GM18868 (cell line): ENCODE results near the gene F10.
"Not testable (repeated sequence)": the region's sequence is repeated elsewhere in the genome, so short reads cannot be mapped to it uniquely, and the experiment has no call there.

Experiments used
- ATAC-seq: cut with Tn5 transposase; IDR thresholded peaks from one replicate; pipeline ENCODE4 v1.9.1; 2021; ENCODE audit warnings: mild to moderate bottlenecking, moderate library complexity; ENCODE audit not compliant: unreplicated experiment

F10 gene

DNA sequence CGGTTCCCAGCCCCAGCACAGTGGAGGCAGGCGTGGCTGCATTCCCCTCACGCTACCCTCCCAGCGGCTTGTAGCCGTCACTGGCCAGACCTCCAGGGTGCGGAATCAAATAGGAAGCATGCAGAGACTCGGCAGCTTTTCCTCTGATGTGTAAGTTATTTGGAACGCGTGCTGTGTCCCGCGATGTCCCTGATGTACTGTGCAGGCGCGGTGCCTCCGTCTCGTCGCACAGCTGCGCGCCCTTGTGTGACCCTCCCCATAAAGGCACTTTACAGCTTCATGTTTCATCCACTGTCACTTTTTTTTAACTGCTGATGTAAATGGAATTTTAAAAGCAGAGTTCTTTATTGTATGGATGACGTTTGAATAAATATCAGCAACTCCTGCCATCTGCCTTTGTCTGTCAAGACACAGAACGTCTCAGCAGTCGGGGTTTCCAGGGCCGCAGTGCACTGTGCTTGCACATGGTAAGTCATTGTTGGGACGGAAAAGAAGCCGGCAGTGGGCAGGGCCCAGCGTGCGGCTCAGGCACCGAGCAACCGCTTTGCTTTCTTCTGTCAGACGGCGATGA, 24.4 kb upstream of the F10 start:
- ATAC-seq: no peak

DNA sequence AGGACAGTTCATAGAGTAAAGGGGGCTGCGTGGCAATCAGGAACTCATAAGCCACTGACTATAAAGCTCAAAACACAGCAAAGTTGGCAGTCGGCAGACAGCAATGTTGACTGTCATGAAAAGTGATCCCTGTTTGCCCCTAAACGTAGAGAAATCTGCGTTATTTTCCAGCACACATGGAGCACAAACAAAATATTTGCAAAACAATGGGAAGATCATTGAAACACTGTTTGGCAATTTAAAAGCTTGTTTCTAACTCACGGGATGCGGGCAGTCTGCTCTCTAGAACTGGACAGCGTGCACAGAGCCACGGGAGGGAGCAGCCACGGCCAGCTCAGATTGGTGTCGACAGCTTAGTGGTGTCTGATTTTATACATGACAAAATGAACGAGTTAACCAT, 23.5 kb upstream of the F10 start:
- no peak for ATAC-seq

DNA sequence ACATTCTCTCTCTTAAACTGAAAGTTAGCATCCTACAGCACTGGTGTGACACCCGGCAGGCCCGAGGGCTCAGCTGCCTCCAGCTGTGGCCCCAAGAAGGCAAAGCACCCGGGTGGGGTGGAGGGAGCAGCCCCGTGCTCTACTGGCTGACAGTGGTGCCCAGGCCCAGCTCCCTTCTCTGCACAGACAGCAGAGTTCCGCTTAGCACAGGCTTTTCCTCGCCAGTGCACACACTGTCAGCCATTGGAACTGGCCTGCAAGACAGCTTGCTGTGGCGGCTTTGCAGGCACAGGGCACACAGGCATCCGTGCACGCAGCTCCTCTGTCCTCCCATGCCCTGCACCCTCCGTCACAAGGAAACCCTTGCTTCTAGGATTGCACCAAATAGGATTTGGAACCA, 20.3 kb upstream of the F10 start:
- ATAC-seq: not testable (repeated sequence)

DNA sequence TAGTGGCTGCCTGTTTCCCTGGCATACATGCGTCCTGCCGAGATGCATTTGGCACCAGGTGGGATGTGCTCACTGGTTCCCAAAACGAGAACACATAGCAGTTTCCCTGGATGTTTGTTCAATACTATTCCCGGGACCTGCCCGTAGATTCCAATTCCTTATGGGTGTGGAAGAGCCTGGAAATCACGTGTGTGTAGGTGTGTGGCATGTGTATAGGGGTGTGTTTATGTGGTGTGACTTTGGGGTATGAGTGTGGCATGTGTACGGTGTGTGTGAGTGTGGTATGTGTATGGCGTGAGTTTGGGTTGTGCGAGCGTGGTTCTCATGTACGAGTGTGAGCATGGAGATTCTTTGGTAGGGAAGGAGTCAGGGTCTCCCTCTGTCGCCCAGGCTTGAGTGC, 19.9 kb upstream of the F10 start:
- ATAC-seq: no peak

DNA sequence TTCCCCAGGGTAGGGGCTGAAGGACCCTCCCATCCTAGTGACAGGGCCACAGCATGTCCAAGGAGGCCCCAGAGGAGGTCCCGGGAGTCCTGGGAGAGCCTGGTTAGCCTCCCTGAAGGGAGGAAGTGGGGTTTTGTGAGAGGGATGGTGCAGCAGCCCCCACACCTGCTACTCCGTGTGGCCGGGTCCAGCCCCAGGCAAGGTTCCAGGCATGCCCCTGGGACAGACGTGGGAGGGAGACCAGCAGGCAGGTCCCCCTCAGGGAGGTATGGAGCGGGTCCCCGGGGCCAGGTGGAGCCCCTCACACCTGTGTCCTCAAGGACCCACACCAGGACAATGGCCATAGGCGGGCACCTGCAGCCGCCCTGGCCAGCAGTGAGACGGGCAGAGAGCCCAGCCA, 19.0 kb upstream of the F10 start:
- ATAC-seq: no peak

DNA sequence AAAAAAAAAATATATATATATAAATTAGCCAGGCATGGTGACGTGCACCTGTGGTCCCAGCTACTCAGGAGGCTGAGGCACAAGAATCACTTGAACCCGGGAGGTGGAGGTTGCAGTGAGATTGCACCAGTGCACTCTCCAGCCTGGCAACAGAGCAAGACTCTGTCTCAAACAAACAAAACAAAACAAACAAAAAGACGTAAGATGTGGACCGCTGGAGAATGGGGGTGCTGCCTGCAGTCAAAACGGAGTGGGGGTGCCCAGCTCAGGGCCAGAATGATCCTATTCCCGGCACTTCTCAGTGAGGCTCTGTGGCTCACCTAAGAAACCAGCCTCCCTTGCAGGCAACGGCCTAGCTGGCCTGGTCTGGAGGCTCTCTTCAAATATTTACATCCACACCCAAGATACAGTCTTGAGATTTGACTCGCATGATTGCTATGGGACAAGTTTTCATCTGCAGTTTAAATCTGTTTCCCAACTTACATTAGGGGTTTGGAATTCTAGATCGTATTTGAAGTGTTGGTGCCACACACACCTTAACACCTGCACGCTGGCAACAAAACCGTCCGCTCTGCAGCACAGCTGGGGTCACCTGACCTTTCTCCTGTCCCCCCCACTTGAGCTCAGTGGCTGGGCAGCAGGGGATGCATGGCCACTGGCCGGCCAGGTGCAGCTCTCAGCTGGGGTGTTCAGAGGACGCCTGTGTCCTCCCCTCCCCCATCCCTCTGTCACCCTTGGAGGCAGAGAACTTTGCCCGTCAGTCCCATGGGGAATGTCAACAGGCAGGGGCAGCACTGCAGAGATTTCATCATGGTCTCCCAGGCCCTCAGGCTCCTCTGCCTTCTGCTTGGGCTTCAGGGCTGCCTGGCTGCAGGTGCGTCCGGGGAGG, 17.3 kb upstream of the F10 start, which contains the start of gene F7:
TSS of gene F7 (plus strand) at position 760 of the 889 bp plus-strand sequence. CDS start at position 811, 51 bp downstream.
- no peak for ATAC-seq

DNA sequence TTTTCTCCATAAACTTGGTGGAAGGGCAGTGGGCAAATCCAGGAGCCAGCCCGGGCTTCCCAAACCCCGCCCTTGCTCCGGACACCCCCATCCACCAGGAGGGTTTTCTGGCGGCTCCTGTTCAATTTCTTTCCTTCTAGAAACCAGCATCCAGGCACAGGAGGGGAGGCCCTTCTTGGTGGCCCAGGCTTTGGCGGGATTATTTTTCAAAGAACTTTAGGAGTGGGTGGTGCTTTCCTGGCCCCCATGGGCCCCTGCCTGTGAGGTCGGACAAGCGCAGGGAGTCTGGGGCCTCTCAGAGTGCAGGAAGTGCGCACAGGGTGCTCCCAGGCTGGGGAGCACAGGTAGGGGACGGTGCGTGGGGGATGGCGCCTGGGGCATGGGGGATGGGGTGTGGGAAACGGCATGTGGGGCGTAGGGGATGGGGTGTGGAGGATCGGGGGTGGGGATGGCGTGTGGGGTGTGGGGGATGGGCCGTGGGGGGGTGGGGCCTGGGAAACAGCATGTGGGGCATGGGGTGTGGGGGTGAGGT, 16.6 kb upstream of the F10 start:
- no peak for ATAC-seq

DNA sequence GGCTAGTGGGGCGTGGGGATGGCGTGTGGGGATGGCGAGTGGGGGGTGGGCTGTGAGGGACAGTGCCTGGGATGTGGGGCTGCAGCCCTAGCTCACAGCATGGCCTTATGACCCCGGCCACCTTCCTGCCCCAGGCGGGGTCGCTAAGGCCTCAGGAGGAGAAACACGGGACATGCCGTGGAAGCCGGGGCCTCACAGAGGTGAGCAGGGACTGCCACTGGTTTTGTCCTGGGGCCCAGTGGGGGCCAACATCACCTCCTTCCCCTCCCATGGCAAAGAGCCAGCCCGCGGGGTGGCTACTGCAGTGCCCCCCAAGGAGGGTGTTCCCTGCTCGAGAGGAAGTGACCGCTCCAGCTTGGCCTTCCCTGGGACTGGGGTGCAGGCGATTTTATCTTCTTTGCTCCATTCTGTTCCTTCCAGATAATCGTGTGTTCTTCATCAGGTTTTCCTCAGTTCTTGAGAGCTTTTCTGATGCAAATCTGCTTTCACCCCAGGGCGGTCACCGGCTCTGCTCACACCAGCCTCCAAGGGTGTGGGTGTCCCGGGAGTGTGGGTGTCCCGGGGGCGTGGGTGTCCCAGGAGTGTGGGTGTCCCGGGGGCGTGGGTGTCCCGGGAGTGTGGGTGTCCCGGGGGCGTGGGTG, 15.8 kb upstream of the F10 start:
- ATAC-seq: no peak

DNA sequence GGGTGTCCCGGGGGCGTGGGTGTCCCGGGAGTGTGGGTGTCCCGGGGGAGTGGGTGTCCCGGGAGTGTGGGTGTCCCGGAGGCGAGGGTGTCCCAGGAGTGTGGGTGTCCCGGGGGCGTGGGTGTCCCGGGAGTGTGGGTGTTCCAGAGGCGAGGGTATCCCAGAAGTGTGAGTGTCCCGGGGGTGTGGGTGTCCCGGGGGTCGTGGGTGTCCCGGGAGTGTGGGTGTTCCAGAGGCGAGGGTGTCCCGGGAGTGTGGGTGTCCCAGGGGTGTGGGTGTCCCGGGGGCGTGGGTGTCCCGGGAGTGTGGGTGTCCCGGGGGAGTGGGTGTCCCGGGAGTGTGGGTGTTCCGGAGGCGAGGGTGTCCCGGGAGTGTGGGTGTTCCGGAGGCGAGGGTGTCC, 14.1 kb upstream of the F10 start:
- not testable (repeated sequence) for ATAC-seq

DNA sequence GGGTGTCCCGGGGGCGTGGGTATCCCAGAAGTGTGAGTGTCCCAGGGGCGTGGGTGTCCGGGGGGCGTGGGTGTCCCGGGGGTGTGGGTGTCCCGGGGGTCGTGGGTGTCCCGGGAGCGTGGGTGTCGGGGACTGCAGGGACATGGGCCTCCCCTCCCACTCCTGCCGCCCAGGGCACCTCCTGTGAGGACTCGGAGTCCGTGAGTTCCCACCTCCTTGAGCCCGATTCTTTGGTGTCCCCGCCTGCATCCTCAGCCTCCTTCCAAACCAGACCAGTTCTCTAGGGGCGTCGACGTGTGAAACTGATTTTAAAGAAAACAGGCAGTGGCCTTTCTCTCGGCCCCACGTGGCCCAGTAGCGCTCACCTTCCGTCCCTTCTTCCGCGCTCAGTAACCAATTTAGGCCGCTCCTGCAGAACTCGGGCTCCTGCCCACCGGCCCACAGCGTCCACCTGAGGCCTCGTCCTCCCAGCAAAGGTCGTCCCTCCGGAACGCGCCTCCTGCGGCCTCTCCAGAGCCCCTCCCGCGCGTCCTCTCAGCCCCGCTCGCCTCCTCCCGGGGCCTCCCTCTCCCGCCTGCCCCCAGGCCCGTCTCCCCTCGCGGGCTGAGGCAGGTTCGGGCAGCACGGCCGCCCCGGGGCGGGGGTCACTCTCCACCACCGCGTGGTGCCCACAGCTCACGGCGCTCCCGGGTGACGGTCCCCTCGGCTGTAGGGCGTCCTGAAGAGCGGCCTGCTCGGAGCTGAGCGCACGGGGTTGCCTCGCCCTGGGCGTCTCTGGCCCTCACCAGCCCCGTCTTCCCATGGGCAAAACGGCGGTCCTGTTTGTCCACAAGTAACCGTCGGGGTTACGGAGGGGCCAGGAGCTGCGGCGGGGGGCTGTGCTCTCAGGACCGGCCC, 13.2 kb upstream of the F10 start:
- no peak for ATAC-seq

DNA sequence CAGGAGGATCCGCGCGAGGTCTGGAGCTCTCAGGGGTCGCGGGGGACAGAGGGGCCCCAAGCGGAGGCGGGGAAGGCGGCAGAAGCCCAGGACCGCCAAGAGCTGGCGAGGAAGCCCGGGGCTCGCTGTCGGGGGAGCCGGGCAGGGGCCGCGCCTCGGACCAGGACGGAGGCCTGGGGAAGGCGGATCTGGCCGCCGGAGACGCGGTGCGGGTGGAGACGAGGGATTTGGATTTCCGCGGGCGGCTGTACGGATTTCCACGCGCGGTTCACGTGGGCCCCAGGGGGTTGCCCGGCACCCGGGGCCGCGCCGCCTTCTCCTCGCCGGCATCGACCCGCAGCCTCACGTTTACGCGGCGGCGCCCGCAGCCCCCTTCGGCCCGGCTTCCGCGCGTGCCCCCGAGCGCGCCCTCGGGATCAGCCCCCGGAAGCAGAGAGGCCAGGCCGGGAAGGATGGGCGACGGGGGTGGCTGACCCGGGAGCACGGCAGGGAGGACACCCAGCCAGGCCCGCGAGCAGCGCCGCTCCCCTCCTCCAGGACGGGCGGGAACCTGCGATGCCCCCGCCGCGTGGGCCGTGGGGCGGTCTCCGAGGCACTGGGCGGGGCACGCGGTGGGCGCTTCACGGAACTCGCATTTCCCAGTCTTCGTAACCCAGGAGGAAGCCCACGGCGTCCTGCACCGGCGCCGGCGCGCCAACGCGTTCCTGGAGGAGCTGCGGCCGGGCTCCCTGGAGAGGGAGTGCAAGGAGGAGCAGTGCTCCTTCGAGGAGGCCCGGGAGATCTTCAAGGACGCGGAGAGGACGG, 12.3 kb upstream of the F10 start:
- no peak for ATAC-seq

DNA sequence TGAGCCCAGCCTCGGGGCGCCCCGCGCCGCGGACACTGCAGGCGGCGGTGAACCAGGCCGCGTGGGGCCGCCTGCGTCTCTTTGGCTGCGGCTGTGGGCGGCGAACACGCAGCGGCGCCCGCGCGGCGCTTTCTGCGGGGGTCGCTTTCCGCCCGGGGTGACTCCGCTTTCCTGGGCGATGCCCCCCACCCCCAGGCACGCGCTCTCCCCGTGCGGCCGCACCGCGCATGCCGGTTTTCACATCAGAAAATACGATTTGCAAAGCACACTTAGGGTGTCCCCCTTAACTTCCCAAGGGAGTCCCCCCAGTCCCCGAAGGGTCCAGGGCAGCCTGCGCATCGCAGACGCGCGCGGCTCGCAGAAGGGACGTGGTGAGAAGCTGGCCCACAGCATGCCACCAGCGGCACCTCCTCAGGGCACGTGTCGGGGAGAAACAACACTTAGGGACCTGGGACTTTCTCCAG, 11.7 kb upstream of the F10 start:
- ATAC-seq: no peak

DNA sequence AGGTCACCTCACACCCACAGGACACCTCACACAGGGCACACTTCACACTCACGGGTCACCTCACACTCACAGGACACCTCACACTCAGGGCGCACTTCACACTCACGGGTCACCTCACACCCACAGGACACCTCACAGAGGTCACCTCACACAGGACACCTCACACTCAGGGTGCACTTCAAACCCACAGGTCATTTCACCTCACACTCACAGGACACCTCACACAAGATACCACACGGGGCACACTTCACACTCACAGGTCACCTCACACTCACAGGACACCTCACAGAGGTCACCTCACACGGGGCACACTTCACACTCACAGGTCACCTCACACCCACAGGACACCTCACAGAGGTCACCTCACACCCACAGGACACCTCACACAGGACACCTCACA, 10.8 kb upstream of the F10 start:
- ATAC-seq: not testable (repeated sequence)

DNA sequence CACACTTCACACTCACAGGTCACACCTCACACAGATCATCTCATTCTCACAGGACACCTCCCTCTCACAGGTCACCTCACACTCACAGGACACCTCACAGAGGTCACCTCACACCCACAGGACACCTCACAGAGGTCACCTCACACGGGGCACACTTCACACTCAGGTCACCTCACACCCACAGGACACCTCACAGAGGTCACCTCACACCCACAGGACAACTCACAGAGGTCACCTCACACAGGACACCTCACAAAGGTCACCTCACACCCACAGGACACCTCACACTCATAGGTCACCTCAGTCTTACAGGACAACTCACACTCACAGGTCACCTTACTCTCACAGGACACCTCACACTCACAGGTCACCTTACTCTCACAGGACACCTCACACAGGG, 10.1 kb upstream of the F10 start:
- not testable (repeated sequence) for ATAC-seq

DNA sequence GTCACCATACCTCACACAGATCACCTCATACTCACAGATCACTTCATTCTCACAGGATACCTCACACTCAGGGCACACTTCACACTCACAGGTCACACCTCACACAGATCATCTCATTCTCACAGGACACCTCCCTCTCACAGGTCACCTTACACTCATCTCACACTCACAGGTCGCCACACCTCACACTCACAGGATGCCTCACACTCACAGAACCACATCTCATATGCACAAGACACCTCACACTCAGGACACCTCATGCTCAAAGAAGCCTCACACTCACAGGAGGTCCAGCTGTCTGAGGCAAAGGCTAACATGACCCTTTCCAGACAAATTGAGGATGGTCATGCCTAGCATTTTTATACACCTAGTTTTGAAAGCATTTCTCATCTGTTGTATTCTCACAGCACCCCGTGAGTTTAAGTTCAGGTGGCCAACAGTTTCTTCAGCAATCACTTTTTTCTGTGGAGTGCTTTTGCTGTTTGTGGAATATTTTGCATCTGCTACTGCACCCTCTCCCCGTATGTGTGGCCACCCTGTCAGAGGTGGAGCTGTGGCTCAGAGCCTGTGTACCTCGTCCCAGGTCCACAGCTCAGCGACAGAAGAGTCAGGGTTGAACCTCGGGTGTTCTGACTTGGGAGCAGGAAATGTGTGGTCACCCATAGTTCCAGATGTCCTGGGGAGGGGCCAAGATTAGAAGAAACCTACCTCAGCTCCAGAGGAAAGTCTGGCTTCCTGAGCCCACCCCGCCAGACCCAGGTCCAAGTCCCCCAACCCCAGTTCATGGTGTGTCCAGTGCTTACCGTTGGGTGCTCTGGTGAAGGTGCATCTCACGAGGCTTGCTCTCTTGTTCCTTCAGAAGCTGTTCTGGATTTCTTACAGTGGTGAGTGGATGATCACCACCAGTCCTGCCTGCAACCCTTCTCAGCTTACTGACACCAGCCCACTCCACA, 9.4 kb upstream of the F10 start:
- no peak for ATAC-seq

DNA sequence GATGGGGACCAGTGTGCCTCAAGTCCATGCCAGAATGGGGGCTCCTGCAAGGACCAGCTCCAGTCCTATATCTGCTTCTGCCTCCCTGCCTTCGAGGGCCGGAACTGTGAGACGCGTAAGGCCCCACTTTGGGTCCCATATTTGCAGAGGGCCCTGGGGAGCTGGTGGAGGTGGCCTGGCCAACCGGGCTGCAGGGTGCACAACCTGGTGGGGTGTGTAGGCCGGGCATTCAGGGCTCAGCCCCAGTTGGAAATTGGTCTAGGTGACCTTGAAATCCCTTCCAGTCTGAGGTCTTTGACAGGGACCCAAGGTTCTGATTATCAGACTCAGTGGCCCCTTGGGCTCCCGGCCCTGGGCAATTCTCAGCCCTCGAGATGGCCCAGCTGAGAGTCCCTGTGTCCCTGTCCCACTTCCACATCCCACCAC, 8.7 kb upstream of the F10 start:
- no peak for ATAC-seq

DNA sequence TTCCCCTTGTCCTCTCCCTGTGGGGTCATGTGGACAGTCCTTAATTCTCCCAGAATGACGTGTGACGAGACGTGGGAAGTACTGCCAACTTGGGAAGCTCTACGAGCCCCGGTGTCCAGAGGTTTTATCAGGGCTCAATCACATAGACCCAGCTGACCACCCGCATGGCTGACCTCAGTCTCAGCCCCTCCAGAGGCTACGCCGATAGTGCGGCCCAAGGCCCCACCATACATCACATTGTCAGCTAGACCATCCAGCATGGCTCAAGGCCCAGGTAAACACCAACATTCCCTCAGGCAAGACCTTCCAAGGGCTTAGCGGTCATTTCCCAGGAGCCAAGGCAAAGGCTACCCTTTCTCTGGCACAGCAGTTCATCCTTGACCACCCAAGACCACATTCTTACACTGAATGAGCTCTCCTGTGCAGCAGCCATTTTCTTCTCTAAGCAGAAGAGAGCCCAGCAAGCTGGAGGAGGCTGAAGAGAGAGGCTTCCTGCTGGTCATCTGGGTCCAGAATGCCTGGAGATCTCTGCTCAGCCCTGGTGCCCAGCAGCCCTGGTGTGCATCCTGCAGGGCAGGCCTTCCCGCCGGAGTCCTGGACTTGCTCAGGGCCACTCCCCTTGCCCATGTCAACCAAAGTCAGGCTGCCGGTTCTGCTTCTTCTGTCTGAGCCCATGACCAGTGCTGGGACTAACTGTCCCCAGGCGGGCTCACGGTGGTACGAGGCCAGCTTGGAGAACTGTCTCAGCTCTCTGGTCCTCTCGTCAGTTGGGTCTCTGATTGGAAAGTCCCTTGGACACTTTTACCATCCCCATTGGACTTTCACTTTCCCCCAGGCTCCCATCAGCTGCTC, 7.9 kb upstream of the F10 start:
- ATAC-seq: no peak
